NCI-H345 treated with DMSO at 0.1 percent for 48 hours (cell line): ENCODE results near the gene THAP6.

Experiments used
- DNase-seq: peaks from one replicate; lab custom pipeline; 2025; ENCODE audit not compliant: unreplicated experiment; lab: John Stamatoyannopoulos, UW

THAP6 gene

GRCh38 chr4:75567725-75568124 lies 53.5 kb downstream of the THAP6 start:
- DNase-seq, result no peak
